HL-60 (cell line): ENCODE data around the gene PICALM.

ENCODE experiments used
- DNase-seq, 2 experiments: peaks; one replicate each; pipeline ENCODE4 v3.0.0-alpha.2; 2010 to 2020; ENCODE audit warnings: low read depth in 1 of 2, low spot score in 1 of 2
- H3K27ac ChIP-seq: fragments of 250-450 bp; sonication (Bioruptor Pico); replicated peaks from 2 replicates; pipeline ENCODE4 v1.5.1; 2020; ENCODE audit warnings: mild to moderate bottlenecking, moderate library complexity
- H3K27me3 ChIP-seq: fragments of 250-450 bp; sonication (Bioruptor Pico); 2 replicates; pipeline ENCODE4 v1.5.1; 2021; ENCODE audit warnings: mild to moderate bottlenecking, moderate library complexity; ENCODE audit not compliant: insufficient read depth, poor library complexity, severe bottlenecking
- H3K4me3 ChIP-seq: replicated peaks from 2 replicates; pipeline ENCODE4 v1.5.1; 2011; ENCODE audit warnings: mild to moderate bottlenecking, control low read depth, low read length; ENCODE audit not compliant: insufficient read depth
- CTCF ChIP-seq: IDR thresholded peaks from one replicate; pipeline ENCODE4 v1.5.1; 2011; ENCODE audit warnings: low read length, control low read depth, inconsistent platforms; ENCODE audit not compliant: insufficient read depth
- GABPA ChIP-seq: IDR thresholded peaks from 2 replicates; pipeline ENCODE4 v1.6.1; 2012; ENCODE audit warnings: low read depth
- POLR2AphosphoS5 ChIP-seq: IDR thresholded peaks from 2 replicates; pipeline ENCODE4 v1.6.1; 2012; ENCODE audit warnings: low read depth
- REST ChIP-seq: IDR thresholded peaks from 2 replicates; pipeline ENCODE4 v1.6.1; 2012; ENCODE audit warnings: low read depth; ENCODE audit not compliant: insufficient replicate concordance
- SPI1 ChIP-seq: IDR thresholded peaks from 2 replicates; pipeline ENCODE4 v1.6.1; 2012; ENCODE audit warnings: low read depth, mild to moderate bottlenecking, borderline replicate concordance

PICALM gene

GRCh38 chr11:86002431-86002830 lies 66.5 kb downstream of the PICALM start:
- DNase-seq = no peak
- Histone ChIP-seq H3K27me3 (no peaks in the 10 kb centered on the region), H3K4me3 (no peak overlapping the region), H3K27ac (no peak overlapping the region)
- TF ChIP-seq SPI1 = no peak
- no peak for TF ChIP-seq POLR2AphosphoS5
- TF ChIP-seq CTCF = no peak
- no peak for TF ChIP-seq REST
- TF ChIP-seq GABPA = no peak

DNA sequence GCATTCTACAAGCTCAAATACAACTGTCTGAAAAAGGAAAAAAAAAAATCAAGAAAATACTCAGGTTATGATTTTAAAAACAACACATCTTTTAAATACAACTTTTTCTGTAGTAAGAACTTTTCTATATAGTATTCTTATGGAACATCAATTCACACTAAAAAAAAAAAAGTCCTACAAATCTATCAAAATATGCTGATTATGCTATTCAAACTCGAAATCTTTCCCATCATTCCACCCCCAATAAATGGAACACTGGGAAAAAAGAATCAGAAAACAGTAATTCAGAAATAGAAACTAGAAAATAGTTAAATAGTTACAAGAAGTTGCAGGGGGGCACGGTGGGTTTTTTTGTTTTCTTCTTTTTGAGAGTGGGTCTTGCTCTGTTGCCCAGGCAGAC lies 77.4 kb downstream of the PICALM start:
- H3K27me3 ChIP-seq = no peaks in the 10 kb centered on the region
- TF ChIP-seq REST (no peak), CTCF (no peak)
- H3K4me3 ChIP-seq = no peak overlapping the region
- no peak overlapping the region for H3K27ac ChIP-seq
- no peak for DNase-seq

- no peak for DNase-seq
- TF ChIP-seq SPI1 = peak; percentile 44; the same call in 1 of the 2 replicates
- TF ChIP-seq CTCF = no peak
- Histone ChIP-seq H3K27me3 (no peaks in the 10 kb centered on the region), H3K27ac (no peak overlapping the region), H3K4me3 (no peak overlapping the region)
Observed at GRCh38 chr11:85989746-85990145, 79.1 kb downstream of the PICALM start.

DNA sequence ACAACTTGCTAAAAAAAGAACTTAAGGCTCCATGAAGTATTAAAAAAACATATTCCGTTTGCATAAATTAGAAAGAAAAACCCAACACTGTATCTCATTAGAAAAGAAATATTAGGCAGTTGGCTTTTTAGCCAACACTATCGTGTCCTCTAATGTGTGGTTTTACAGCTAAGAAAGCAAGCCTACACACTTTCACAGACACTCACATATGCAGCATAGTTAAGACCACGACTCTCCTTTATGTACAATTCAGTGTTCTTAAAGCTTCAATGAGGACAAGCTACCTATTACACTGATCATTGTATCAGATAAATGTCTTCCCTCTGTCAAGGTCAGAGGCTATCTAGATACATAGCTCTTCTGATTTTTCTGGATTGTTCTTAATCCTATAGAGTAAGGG lies 80.1 kb downstream of the PICALM start:
- H3K27me3 ChIP-seq = no peaks in the 10 kb centered on the region

More for the DNA sequence above, 80.1 kb downstream of the PICALM start:
- Histone ChIP-seq H3K4me3 (no peak overlapping the region), H3K27ac (no peak overlapping the region)
- TF ChIP-seq REST (no peak), CTCF (no peak), SPI1 (no peak), POLR2AphosphoS5 (no peak), GABPA (no peak)
- DNase-seq = no peak
